OCI-LY3 (cell line): ENCODE measurements around the gene PROM1.

Source experiments
- H2AFZ ChIP-seq: fragments of 200-600, 300-600 bp; shearing (Covaris generic); 2 replicates; pipeline ENCODE4 v1.6.0; 2014; ENCODE audit warnings: antibody characterized with exemption, low read depth, low read length
- H3K27ac ChIP-seq: fragments of 200-600, 300-600 bp; sonication (generic); 2 replicates; pipeline ENCODE4 v1.5.1; 2014; ENCODE audit warnings: mild to moderate bottlenecking, low read length, moderate library complexity, mixed read lengths
- H3K27me3 ChIP-seq: fragments of 200-600, 300-600 bp; sonication (generic); 2 replicates; pipeline ENCODE4 v1.6.1; 2014; ENCODE audit warnings: low read depth, low read length, mixed read lengths
- H3K36me3 ChIP-seq: fragments of 200-600, 300-600 bp; sonication (generic); replicated peaks from 2 replicates; pipeline ENCODE3; 2014; ENCODE audit warnings: low read depth, low read length, mixed read lengths
- H3K4me1 ChIP-seq: fragments of 300-600, 200-600 bp; sonication (generic); 2 replicates; pipeline ENCODE4 v1.6.1; 2014; ENCODE audit warnings: low read length, mixed read lengths
- H3K4me2 ChIP-seq: fragments of 200-600, 300-600 bp; sonication (generic); 2 replicates; pipeline ENCODE4 v1.6.1; 2014; ENCODE audit warnings: low read length, mixed read lengths
- H3K4me3 ChIP-seq: fragments of 300-600, 200-600 bp; sonication (generic); 2 replicates; pipeline ENCODE4 v1.5.1; 2014; ENCODE audit warnings: antibody characterized with exemption, mild to moderate bottlenecking, low read length, moderate library complexity
- H3K79me2 ChIP-seq: fragments of 300-600, 200-600 bp; shearing (Covaris generic); 2 replicates; pipeline ENCODE4 v1.6.1; 2014; ENCODE audit warnings: mild to moderate bottlenecking, low read length, mixed read lengths
- H3K9ac ChIP-seq: fragments of 300-600, 200-600 bp; shearing (Covaris generic); 2 replicates; pipeline ENCODE4 v1.6.0; 2014; ENCODE audit warnings: mild to moderate bottlenecking, low read length, moderate library complexity
- H3K9me3 ChIP-seq: fragments of 200-600, 300-600 bp; shearing (Covaris generic); 2 replicates; pipeline ENCODE4 v1.6.1; 2014; ENCODE audit warnings: low read length, mixed read lengths; ENCODE audit not compliant: insufficient read depth
- H4K20me1 ChIP-seq: fragments of 200-600, 300-600 bp; sonication (generic); 2 replicates; pipeline ENCODE4 v1.6.1; 2016; ENCODE audit warnings: low read length, mixed read lengths; ENCODE audit not compliant: insufficient read depth
- EZH2phosphoT487 ChIP-seq: fragments of 200-600 bp; shearing (Covaris generic); IDR thresholded peaks from 2 replicates; pipeline ENCODE4 v1.6.1; 2018; ENCODE audit warnings: antibody characterized with exemption, mixed run types, low read depth
- TF ChIP-seq, protein P1 (sequence below): fragments of 200-600, 300-600 bp; sonication (generic); IDR thresholded peaks from 2 replicates; pipeline ENCODE4 v1.5.1; 2014; ENCODE audit warnings: antibody characterized with exemption, low read length, low read depth

Gene PROM1

DNA sequence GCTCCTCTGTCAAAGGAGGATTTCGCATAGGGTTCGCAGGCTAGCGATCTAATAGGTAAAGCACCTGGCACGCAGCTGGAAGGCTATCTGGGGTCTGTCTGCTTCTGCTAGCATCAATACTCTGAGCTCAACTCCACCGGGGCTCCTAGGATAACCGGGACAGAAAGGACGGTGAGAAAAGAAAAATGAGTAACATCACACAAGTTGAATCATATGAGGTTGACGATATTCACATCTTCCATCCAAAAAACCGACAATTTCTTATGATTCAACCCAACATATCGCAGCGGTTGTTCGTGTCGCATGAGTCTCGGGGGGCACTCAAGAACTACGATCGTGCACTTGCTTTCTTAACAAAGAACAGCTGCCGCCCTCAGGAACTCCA, 1.8 kb downstream of the PROM1 start:
- H3K9ac ChIP-seq: no peak overlapping the region

DNA sequence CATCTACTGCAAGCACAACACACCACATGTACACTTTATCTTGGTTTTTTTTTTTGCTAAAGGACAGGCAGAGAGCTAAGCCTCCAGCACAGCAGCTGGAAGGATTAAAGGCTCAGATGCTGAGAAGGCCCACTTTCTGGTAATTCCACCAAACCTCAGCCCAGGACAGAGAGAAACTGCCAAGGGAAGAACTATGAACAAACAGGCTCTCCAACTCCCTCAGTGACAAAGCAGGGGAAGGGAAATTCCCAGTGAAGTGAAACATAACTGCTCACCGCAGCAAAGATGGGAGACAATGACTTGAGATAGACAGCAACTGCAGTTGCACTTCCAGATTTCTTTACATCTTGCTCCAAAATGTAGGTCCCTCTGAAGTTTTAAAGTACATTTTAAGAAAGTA, 4.8 kb downstream of the PROM1 start:
- Histone ChIP-seq H3K4me2 (peak overlapping the region; percentile 67), H3K4me1 (peaks cover 17% of the 10 kb centered on the region), H3K9me3 (no peaks in the 10 kb centered on the region), H2AFZ (no peak overlapping the region), H3K36me3 (no peaks in the 10 kb centered on the region), H3K79me2 (no peaks in the 10 kb centered on the region), H3K27ac (peak overlapping the region; percentile 18; the same call in 1 of the 2 replicates), H4K20me1 (no peaks in the 10 kb centered on the region), H3K27me3 (no peaks in the 10 kb centered on the region), H3K4me3 (peak overlapping the region; percentile 51), H3K9ac (0 out of 2 replicates have a peak overlapping the region, but pooled peaks have one; percentile 7)
- TF ChIP-seq, protein P1, sequence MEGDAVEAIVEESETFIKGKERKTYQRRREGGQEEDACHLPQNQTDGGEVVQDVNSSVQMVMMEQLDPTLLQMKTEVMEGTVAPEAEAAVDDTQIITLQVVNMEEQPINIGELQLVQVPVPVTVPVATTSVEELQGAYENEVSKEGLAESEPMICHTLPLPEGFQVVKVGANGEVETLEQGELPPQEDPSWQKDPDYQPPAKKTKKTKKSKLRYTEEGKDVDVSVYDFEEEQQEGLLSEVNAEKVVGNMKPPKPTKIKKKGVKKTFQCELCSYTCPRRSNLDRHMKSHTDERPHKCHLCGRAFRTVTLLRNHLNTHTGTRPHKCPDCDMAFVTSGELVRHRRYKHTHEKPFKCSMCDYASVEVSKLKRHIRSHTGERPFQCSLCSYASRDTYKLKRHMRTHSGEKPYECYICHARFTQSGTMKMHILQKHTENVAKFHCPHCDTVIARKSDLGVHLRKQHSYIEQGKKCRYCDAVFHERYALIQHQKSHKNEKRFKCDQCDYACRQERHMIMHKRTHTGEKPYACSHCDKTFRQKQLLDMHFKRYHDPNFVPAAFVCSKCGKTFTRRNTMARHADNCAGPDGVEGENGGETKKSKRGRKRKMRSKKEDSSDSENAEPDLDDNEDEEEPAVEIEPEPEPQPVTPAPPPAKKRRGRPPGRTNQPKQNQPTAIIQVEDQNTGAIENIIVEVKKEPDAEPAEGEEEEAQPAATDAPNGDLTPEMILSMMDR: no peak
- TF ChIP-seq EZH2phosphoT487: no peak

More for the DNA sequence above, 1.8 kb downstream of the PROM1 start:
- H3K27ac ChIP-seq: no peak overlapping the region
- no peaks in the 10 kb centered on the region for H4K20me1 ChIP-seq
- TF ChIP-seq, protein P1: no peak
- no peak for TF ChIP-seq EZH2phosphoT487
- H3K4me2 ChIP-seq: no peak overlapping the region
- H3K9me3 ChIP-seq: no peaks in the 10 kb centered on the region
- H3K79me2 ChIP-seq: no peaks in the 10 kb centered on the region
- no peak overlapping the region for H3K4me3 ChIP-seq
- H3K4me1 ChIP-seq: peaks cover 17% of the 10 kb centered on the region
- peaks cover 20% of the 10 kb centered on the region; the same call in 1 of the 2 replicates for H3K27me3 ChIP-seq
- no peaks in the 10 kb centered on the region for H3K36me3 ChIP-seq
- no peak overlapping the region for H2AFZ ChIP-seq

DNA sequence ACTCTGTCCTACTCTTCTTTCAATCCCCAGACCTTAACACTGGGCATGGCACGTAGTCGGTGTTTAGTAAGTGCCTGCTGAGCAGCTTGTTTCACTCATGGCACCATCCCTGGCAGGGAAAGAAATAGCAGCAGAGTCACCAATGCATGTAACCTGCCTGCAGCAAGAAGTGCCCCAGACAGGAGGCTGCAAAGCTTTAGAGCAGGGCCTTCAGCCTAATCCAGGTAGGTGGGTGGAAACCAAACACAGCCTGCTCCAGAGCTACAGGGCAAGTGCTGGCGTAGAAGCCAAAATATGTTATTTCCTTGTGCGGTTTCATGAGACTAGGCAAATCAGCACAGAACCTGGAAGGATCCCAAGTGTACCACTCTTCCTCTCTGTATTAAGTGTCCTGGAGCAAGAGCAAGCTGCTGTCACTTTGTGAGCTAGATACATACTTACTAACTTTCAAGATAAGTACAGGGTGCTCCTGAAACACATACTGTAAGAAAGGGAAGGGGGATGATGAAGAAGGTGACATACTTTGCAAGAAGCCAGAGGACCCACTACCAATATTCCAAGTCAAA, 5.5 kb downstream of the PROM1 start:
- no peaks in the 10 kb centered on the region for H3K27me3 ChIP-seq
- H3K4me2 ChIP-seq: no peak overlapping the region
- TF ChIP-seq EZH2phosphoT487: no peak
- TF ChIP-seq, protein P1: no peak
- peaks cover 17% of the 10 kb centered on the region for H3K4me1 ChIP-seq
- no peaks in the 10 kb centered on the region for H3K9me3 ChIP-seq
- H3K4me3 ChIP-seq: no peak overlapping the region
- no peak overlapping the region for H3K9ac ChIP-seq
- no peaks in the 10 kb centered on the region for H3K79me2 ChIP-seq
- no peaks in the 10 kb centered on the region for H4K20me1 ChIP-seq
- no peak overlapping the region for H3K27ac ChIP-seq
- H3K36me3 ChIP-seq: no peaks in the 10 kb centered on the region
- H2AFZ ChIP-seq: no peak overlapping the region

DNA sequence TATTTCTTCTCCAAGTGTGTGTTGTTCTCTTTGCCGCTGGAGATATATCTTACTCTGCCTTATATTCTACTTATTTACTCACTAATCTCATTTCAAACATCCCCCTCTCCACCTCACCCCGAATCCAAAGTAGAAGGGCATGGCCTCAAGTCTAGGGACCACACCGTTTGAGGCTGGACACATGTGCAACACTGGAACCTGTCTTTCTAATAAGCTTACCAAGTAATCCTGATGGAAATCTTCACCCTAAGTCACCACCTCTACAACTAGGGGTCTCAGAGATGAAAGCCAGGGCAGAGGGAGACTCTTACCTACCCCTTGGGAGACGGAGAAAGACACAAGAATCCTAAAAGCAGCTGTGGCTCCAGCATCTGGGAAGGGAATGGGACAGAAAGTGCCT, 6.0 kb downstream of the PROM1 start:
- Histone ChIP-seq H3K27me3 (no peaks in the 10 kb centered on the region), H2AFZ (no peak overlapping the region), H3K36me3 (no peaks in the 10 kb centered on the region), H3K4me1 (peaks cover 17% of the 10 kb centered on the region), H3K27ac (no peak overlapping the region), H3K9ac (no peak overlapping the region), H3K9me3 (no peaks in the 10 kb centered on the region), H3K4me2 (no peak overlapping the region), H3K4me3 (no peak overlapping the region), H4K20me1 (no peaks in the 10 kb centered on the region), H3K79me2 (no peaks in the 10 kb centered on the region)
- no peak for TF ChIP-seq EZH2phosphoT487
- TF ChIP-seq, protein P1: no peak
